HUES64 (cell line): ENCODE results near the gene DLL1.

Source experiments
- H3K27ac ChIP-seq: 2 replicates; pipeline ENCODE4 v1.7.0; 2013; ENCODE audit warnings: low read depth, low read length, inconsistent platforms
- H3K27me3 ChIP-seq: 2 replicates; pipeline ENCODE4 v1.6.1; 2013; ENCODE audit warnings: mild to moderate bottlenecking, low read length; ENCODE audit not compliant: insufficient read depth
- H3K36me3 ChIP-seq: 2 replicates; pipeline ENCODE4 v1.6.1; 2013; ENCODE audit warnings: mild to moderate bottlenecking, low read length; ENCODE audit not compliant: insufficient read depth
- H3K4me1 ChIP-seq: 2 replicates; pipeline ENCODE4 v1.6.1; 2013; ENCODE audit warnings: mild to moderate bottlenecking, low read length, moderate library complexity; ENCODE audit not compliant: insufficient read depth
- H3K4me3 ChIP-seq: 2 replicates; pipeline ENCODE4 v1.5.1; 2013; ENCODE audit warnings: mild to moderate bottlenecking, low read length, moderate library complexity
- H3K9ac ChIP-seq: 2 replicates; pipeline ENCODE4 v1.6.1; 2013; ENCODE audit warnings: mild to moderate bottlenecking, low read depth, low read length
- H3K9me3 ChIP-seq: 2 replicates; pipeline ENCODE4 v1.6.1; 2013; ENCODE audit warnings: low read depth, low read length; ENCODE audit not compliant: insufficient read depth
- WGBS: fragments of 150-250, 120-280 bp; methylation state at CpG from one replicate; pipeline ENCODE4 v1.1.7; 2013; ENCODE audit warnings: missing lambda C conversion rate; 5-methylcytosine and 5-hydroxymethylcytosine counted together

Gene DLL1

GRCh38 chr6:170307080-170307545 lies 16.2 kb upstream of the DLL1 start:
- WGBS: 30% methylated on average over 15 of the region's 15 CpGs

GRCh38 chr6:170306324-170307079 lies 15.6 kb upstream of the DLL1 start, which contains the start of gene FAM120B:
Gene FAM120B, plus strand, starts transcription at chr6:170306758. Its CDS starts 10,633 bp downstream, at chr6:170317391.
- Histone ChIP-seq H3K36me3 (0 out of 2 replicates have a peak, but pooled peaks cover 2% of the 10 kb centered on the region), H3K4me3 (peak within 1 kb of the TSS; percentile 84), H3K4me1 (peaks cover 10% of the 10 kb centered on the region), H3K27ac (peak within 1 kb of the TSS; percentile 52), H3K27me3 (peaks cover 24% of the 10 kb centered on the region), H3K9me3 (peaks cover 16% of the 10 kb centered on the region), H3K9ac (peak within 1 kb of the TSS; percentile 78)
- WGBS: 1% methylated on average over 97 of the region's 97 CpGs

More at GRCh38 chr6:170307080-170307545, 16.2 kb upstream of the DLL1 start:
- peak overlapping the region; percentile 78 for H3K9ac ChIP-seq
- peaks cover 13% of the 10 kb centered on the region for H3K9me3 ChIP-seq
- H3K27ac ChIP-seq: no peak overlapping the region
- H3K27me3 ChIP-seq: peaks cover 24% of the 10 kb centered on the region
- peaks cover 10% of the 10 kb centered on the region for H3K4me1 ChIP-seq
- 0 out of 2 replicates have a peak, but pooled peaks cover 2% of the 10 kb centered on the region for H3K36me3 ChIP-seq
- H3K4me3 ChIP-seq: peak overlapping the region; percentile 84

DNA sequence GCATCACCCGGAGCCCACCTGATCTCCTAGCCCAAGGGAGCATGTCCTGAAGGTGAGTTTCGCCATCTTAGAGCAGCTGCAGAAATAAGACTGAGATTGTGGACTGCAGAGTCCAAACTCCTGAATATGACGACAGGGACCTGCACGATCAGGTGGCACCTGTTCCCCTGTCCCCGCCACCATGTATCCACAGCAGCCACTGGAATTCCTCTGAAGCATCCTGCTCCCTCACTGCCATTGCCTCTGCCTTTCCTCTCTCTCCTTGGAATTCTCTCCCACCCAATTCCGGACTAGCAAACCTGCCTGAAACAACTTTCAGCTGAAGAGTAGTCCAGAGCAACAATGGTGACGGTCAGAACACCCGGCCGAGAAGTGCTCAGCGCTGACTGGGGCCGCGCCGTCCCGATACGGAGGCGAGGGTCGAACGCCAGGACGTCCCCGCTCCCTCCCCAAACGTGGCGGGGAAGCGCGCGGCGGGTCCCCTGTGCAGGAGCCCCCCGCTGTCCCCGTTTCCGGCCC lies 15.0 kb upstream of the DLL1 start:
- H3K9ac ChIP-seq: peak overlapping the region; percentile 78
- H3K9me3 ChIP-seq: peaks cover 22% of the 10 kb centered on the region
- H3K27ac ChIP-seq: peak overlapping the region; percentile 52
- peaks cover 10% of the 10 kb centered on the region for H3K4me1 ChIP-seq
- 16% methylated on average over 29 of the region's 29 CpGs for WGBS
- H3K36me3 ChIP-seq: 0 out of 2 replicates have a peak, but pooled peaks cover 2% of the 10 kb centered on the region
- peaks cover 24% of the 10 kb centered on the region for H3K27me3 ChIP-seq
- peak overlapping the region; percentile 84 for H3K4me3 ChIP-seq

- Histone ChIP-seq H3K27ac (no peak overlapping the region), H3K4me1 (peaks cover 18% of the 10 kb centered on the region), H3K27me3 (peaks cover 40% of the 10 kb centered on the region), H3K36me3 (0 out of 2 replicates have a peak, but pooled peaks cover 2% of the 10 kb centered on the region), H3K9me3 (peaks cover 31% of the 10 kb centered on the region), H3K4me3 (no peak overlapping the region), H3K9ac (no peak overlapping the region)
- 37% methylated on average over 1 of the region's 1 CpG for WGBS
These were observed 10.3 kb upstream of the DLL1 start for GRCh38 chr6:170301184-170301583.

DNA sequence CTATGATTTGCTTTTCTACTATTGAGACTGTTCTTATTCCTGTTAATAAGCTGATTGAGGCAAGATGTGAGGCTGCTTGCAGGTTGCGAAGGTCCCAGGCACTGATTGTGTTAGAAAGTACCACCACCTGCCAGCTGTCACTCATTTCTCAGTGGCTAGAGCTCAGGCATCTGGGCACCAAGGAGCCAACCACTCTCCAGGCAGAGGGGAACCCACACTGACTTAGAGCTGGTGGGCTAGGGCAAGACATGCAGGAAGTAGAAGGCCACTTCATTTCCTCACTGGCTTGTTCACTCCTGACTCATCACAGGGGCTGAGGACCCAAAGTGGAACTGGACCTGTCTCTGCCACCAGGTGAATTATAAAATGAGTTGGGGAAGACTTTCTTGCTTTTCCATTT lies 7.8 kb upstream of the DLL1 start:
- peaks cover 53% of the 10 kb centered on the region for H3K27me3 ChIP-seq
- H3K4me1 ChIP-seq: peaks cover 30% of the 10 kb centered on the region
- no peak overlapping the region for H3K4me3 ChIP-seq
- H3K27ac ChIP-seq: no peak overlapping the region
- H3K9me3 ChIP-seq: peaks cover 18% of the 10 kb centered on the region
- WGBS: 96% methylated on average over 1 of the region's 1 CpG
- H3K9ac ChIP-seq: no peak overlapping the region
- no peaks in the 10 kb centered on the region for H3K36me3 ChIP-seq

- H3K27me3 ChIP-seq: peaks cover 63% of the 10 kb centered on the region
- H3K36me3 ChIP-seq: no peaks in the 10 kb centered on the region
- peaks cover 18% of the 10 kb centered on the region for H3K9me3 ChIP-seq
- H3K4me3 ChIP-seq: no peak overlapping the region
- H3K9ac ChIP-seq: no peak overlapping the region
- WGBS: 11% methylated on average over 8 of the region's 11 CpGs
- peak overlapping the region; percentile 37; the same call in 1 of the 2 replicates for H3K27ac ChIP-seq
- peaks cover 40% of the 10 kb centered on the region for H3K4me1 ChIP-seq
These were observed 6.9 kb upstream of the DLL1 start for GRCh38 chr6:170297576-170298330.

- Histone ChIP-seq H3K27me3 (peaks cover 71% of the 10 kb centered on the region), H3K4me3 (peak overlapping the region; percentile 51)
These were observed 6.1 kb upstream of the DLL1 start for GRCh38 chr6:170296746-170297575.

GRCh38 chr6:170296423-170296745 lies 5.5 kb upstream of the DLL1 start:
- Histone ChIP-seq H3K27me3 (peaks cover 76% of the 10 kb centered on the region), H3K9me3 (peaks cover 13% of the 10 kb centered on the region), H3K36me3 (no peaks in the 10 kb centered on the region), H3K4me3 (peak overlapping the region; percentile 51), H3K4me1 (peaks cover 47% of the 10 kb centered on the region), H3K27ac (peak overlapping the region; percentile 81; the same call in 1 of the 2 replicates), H3K9ac (peak overlapping the region; percentile 54; the same call in 1 of the 2 replicates)
- WGBS: 1% methylated on average over 47 of the region's 47 CpGs

More at GRCh38 chr6:170296746-170297575, 6.1 kb upstream of the DLL1 start:
- Histone ChIP-seq H3K9ac (peak overlapping the region; percentile 56), H3K9me3 (peaks cover 18% of the 10 kb centered on the region), H3K27ac (no peak overlapping the region; the same call in 1 of the 2 replicates), H3K4me1 (peaks cover 47% of the 10 kb centered on the region), H3K36me3 (no peaks in the 10 kb centered on the region)
- WGBS: 2% methylated on average over 67 of the region's 67 CpGs

GRCh38 chr6:170295510-170296422 lies 4.9 kb upstream of the DLL1 start:
- Histone ChIP-seq H3K4me3 (peak overlapping the region; percentile 51), H3K9me3 (peaks cover 7% of the 10 kb centered on the region), H3K36me3 (no peaks in the 10 kb centered on the region), H3K4me1 (peaks cover 47% of the 10 kb centered on the region), H3K27ac (peak overlapping the region; percentile 81; the same call in 1 of the 2 replicates), H3K27me3 (peaks cover 81% of the 10 kb centered on the region), H3K9ac (peak overlapping the region; percentile 56; the same call in 1 of the 2 replicates)
- under 1% methylated on average over 109 of the region's 109 CpGs for WGBS
